H1 (cell line): ENCODE data around the gene RPS19. TPM values are rescaled to one million over a fixed set of nuclear protein-coding genes. Genes with fewer than 3 reads are reported as not detected.
A peak's percentile ranks its signal among the peaks of the same experiment; 100 is the strongest.

ENCODE experiments used
- CTCF ChIA-PET: fragments of 300-600 bp; sonication (Branson Sonifier 250); formaldehyde crosslinking; loops from one replicate; lab custom pipeline; 2021; ENCODE audit not compliant: partially characterized antibody; lab: Charles Lee
- POLR2A ChIA-PET: fragments of 300-600 bp; sonication (Branson Sonifier 250); formaldehyde crosslinking; loops from one replicate; lab custom pipeline; 2021; ENCODE audit warnings: inconsistent platforms; ENCODE audit not compliant: partially characterized antibody; lab: Charles Lee
- DNase-seq, 2 experiments: peaks; one replicate each; pipeline versions ENCODE4 v3.0.0 to v3.0.0-alpha.2; 2010 to 2022; ENCODE audit warnings: low spot score in 2 of 2, low read depth in 1 of 2, mixed read lengths in 1 of 2
- FAIRE-seq: peaks from 2 replicates; lab custom pipeline; 2011; peaks lifted over from hg19 to GRCh38; lab: Jason Lieb, UNC
- H2AFZ ChIP-seq: 2 replicates; pipeline ENCODE4 v1.8.1; 2012; ENCODE audit warnings: low read length, inconsistent platforms
- H2AK5ac ChIP-seq: 2 replicates; pipeline ENCODE4 v1.6.1; 2013; ENCODE audit warnings: low read depth, low read length
- H2BK120ac ChIP-seq: replicated peaks from 2 replicates; pipeline ENCODE3; 2013; ENCODE audit warnings: low read depth, low read length, inconsistent platforms
- H2BK12ac ChIP-seq: 2 replicates; pipeline ENCODE4 v1.6.1; 2013; ENCODE audit warnings: low read depth, low read length
- H2BK15ac ChIP-seq: 2 replicates; pipeline ENCODE4 v1.6.1; 2013; ENCODE audit warnings: low read length
- H2BK20ac ChIP-seq: 2 replicates; pipeline ENCODE4 v1.6.1; 2013; ENCODE audit warnings: low read length
- H2BK5ac ChIP-seq: 2 replicates; pipeline ENCODE4 v1.6.1; 2013; ENCODE audit warnings: low read depth, low read length
- H3K14ac ChIP-seq: 2 replicates; pipeline ENCODE4 v1.6.1; 2013; ENCODE audit warnings: inconsistent platforms; ENCODE audit not compliant: insufficient read length
- H3K18ac ChIP-seq: 2 replicates; pipeline ENCODE4 v1.6.1; 2013; ENCODE audit warnings: low read length; ENCODE audit errors: extremely low read depth
- H3K23ac ChIP-seq: 2 replicates; pipeline ENCODE4 v1.6.1; 2013; ENCODE audit warnings: inconsistent platforms; ENCODE audit not compliant: insufficient read length
- H3K23me2 ChIP-seq: 2 replicates; pipeline ENCODE4 v1.6.1; 2013; ENCODE audit warnings: low read depth, low read length
- H3K27ac ChIP-seq: 2 replicates; pipeline ENCODE4 v1.6.1; 2011; ENCODE audit warnings: low read depth, low read length, inconsistent platforms
- H3K27me3 ChIP-seq, 4 experiments: replicated peaks in 1 of 4; 1 replicate in 1 of 4; 2 replicates in 3 of 4; pipeline versions ENCODE4 v1.6.1 to v1.8.1; 2011 to 2013; ENCODE audit warnings: low read length in 3 of 4, mild to moderate bottlenecking in 3 of 4, inconsistent platforms in 2 of 4, mixed read lengths in 2 of 4, moderate library complexity in 1 of 4; ENCODE audit not compliant: control insufficient read depth in 3 of 4, insufficient read depth in 3 of 4; ENCODE audit errors: extremely low read depth in 1 of 4
- H3K36me3 ChIP-seq, 4 experiments: 2 replicates each; pipeline versions ENCODE4 v1.6.1 to v1.8.1; 2011 to 2013; ENCODE audit warnings: mild to moderate bottlenecking in 4 of 4, low read length in 3 of 4, moderate library complexity in 2 of 4, control low read depth in 1 of 4, inconsistent platforms in 1 of 4; ENCODE audit not compliant: insufficient read depth in 4 of 4, control insufficient read depth in 2 of 4
- H3K4ac ChIP-seq: replicated peaks from 2 replicates; pipeline ENCODE3; 2013; ENCODE audit warnings: low read length, low read depth, mixed read lengths, inconsistent platforms; ENCODE audit not compliant: insufficient read length
- H3K4me1 ChIP-seq, 4 experiments: replicated peaks in 1 of 4; 1 replicate in 1 of 4; 2 replicates in 3 of 4; pipeline versions ENCODE4 v1.6.1 to v1.8.1; 2011 to 2013; ENCODE audit warnings: low read length in 3 of 4, inconsistent platforms in 2 of 4, mixed read lengths in 1 of 4; ENCODE audit not compliant: insufficient read depth in 4 of 4, control insufficient read depth in 3 of 4
- H3K4me2 ChIP-seq, 2 experiments: 2 replicates each; pipeline versions ENCODE4 v1.6.1 to v1.8.1; 2011 to 2013; ENCODE audit warnings: low read depth in 2 of 2, low read length in 2 of 2, control low read depth in 1 of 2, inconsistent platforms in 1 of 2, mild to moderate bottlenecking in 1 of 2; ENCODE audit not compliant: insufficient read depth in 1 of 2
- H3K4me3 ChIP-seq, 4 experiments: fragments of 200-600, 300-600 bp in 1 of 4; sonication (generic), shearing (Covaris generic), sonication (Bioruptor Twin) in 1 of 4; 2 replicates each; pipeline versions ENCODE4 v1.5.1 to v1.8.1; 2011 to 2016; ENCODE audit warnings: low read length in 4 of 4, low read depth in 3 of 4, control low read depth in 2 of 4, inconsistent platforms in 2 of 4, mild to moderate bottlenecking in 2 of 4, mixed read lengths in 1 of 4, moderate library complexity in 1 of 4; ENCODE audit not compliant: insufficient read depth in 2 of 4; ENCODE audit errors: extremely low read depth in 1 of 4
- H3K56ac ChIP-seq: replicated peaks from 2 replicates; pipeline ENCODE3; 2013; ENCODE audit warnings: low read depth, mild to moderate bottlenecking, mixed read lengths, low read length, inconsistent platforms; ENCODE audit not compliant: insufficient read length
- H3K79me1 ChIP-seq: 2 replicates; pipeline ENCODE4 v1.6.1; 2013; ENCODE audit warnings: low read depth, low read length, control low read depth
- H3K79me2 ChIP-seq, 2 experiments: 2 replicates each; pipeline versions ENCODE4 v1.6.1 to v1.8.1; 2012 to 2013; ENCODE audit warnings: low read length in 2 of 2, mild to moderate bottlenecking in 2 of 2, inconsistent platforms in 1 of 2; ENCODE audit not compliant: insufficient read depth in 2 of 2, control insufficient read depth in 1 of 2
- H3K9ac ChIP-seq, 4 experiments: replicated peaks in 1 of 4; 1 replicate in 1 of 4; 2 replicates in 3 of 4; pipeline versions ENCODE4 v1.6.1 to v1.8.1; 2011 to 2013; ENCODE audit warnings: low read depth in 3 of 4, low read length in 3 of 4, control low read depth in 2 of 4, mild to moderate bottlenecking in 2 of 4, moderate library complexity in 2 of 4, inconsistent platforms in 1 of 4; ENCODE audit errors: extremely low read depth in 1 of 4
- H3K9me3 ChIP-seq, 2 experiments: 2 replicates each; pipeline versions ENCODE4 v1.6.1 to v1.8.1; 2012 to 2013; ENCODE audit warnings: mild to moderate bottlenecking in 2 of 2, moderate library complexity in 2 of 2, control low read depth in 1 of 2, inconsistent platforms in 1 of 2, low read depth in 1 of 2, low read length in 1 of 2, mixed read lengths in 1 of 2; ENCODE audit not compliant: insufficient read depth in 2 of 2
- H4K20me1 ChIP-seq, 2 experiments: replicated peaks in 1 of 2; 2 replicates each; pipeline versions ENCODE3 to v1.8.1; 2011 to 2013; ENCODE audit warnings: inconsistent platforms in 2 of 2, low read length in 2 of 2, mild to moderate bottlenecking in 1 of 2; ENCODE audit not compliant: insufficient read depth in 2 of 2, control insufficient read depth in 1 of 2
- H4K5ac ChIP-seq: 2 replicates; pipeline ENCODE4 v1.6.1; 2013; ENCODE audit warnings: low read length, low read depth, mixed read lengths, inconsistent platforms; ENCODE audit not compliant: insufficient read length
- H4K8ac ChIP-seq: 2 replicates; pipeline ENCODE4 v1.8.0; 2013; ENCODE audit warnings: mild to moderate bottlenecking, moderate library complexity, low read length, inconsistent platforms; ENCODE audit not compliant: insufficient read depth; ENCODE audit errors: extremely low read depth
- H4K91ac ChIP-seq: replicated peaks from 2 replicates; pipeline ENCODE3; 2013; ENCODE audit warnings: low read length, mixed read lengths, inconsistent platforms; ENCODE audit not compliant: insufficient read length
- CHD2 ChIP-seq: IDR thresholded peaks from 2 replicates; pipeline ENCODE4 v1.6.1; 2012; ENCODE audit warnings: low read length, improper control_type of control experiment
- WGBS, 2 experiments: shearing (Covaris generic) in 1 of 2; methylation state at CpG; one replicate each; pipeline versions ENCODE4 v1.1.6 to v1.1.7; 2013 to 2015; ENCODE audit warnings: low lambda C conversion rate in 2 of 2, mixed read lengths in 2 of 2, inconsistent platforms in 1 of 2, low coverage in 1 of 2, missing lambda C conversion rate in 1 of 2; ENCODE audit not compliant: insufficient replicate concordance in 2 of 2, insufficient coverage in 1 of 2, insufficient read length in 1 of 2; ENCODE audit errors: extremely low coverage in 1 of 2, missing lambda C conversion rate in 1 of 2; 5-methylcytosine and 5-hydroxymethylcytosine counted together
- polyA plus RNA-seq, 7 experiments: library from polyadenylated mRNA; depleted of rRNA in 3 of 7; stranded (reverse) in 5 of 7; unstranded in 2 of 7; fragments of >200 nt in 5 of 7; fragments of 200-250 nt in 2 of 7; gene quantifications; 1 replicate in 5 of 7; 2 replicates in 1 of 7; 4 replicates in 1 of 7; pipeline versions ENCODE4 v1.2.1 to v1.2.3, GENCODE V29; 2011 to 2013; ENCODE audit warnings: missing spikeins in 2 of 7, mixed read lengths in 2 of 7
- total RNA-seq: library from RNA; stranded (reverse); fragmentation: NEBNext Ultra II Directional; extraction: Animal tissue kit (Norgen Biotek cat#: 25700); gene quantifications from 2 replicates; pipeline ENCODE4 v1.2.1, GENCODE V29; 2021
- TF ChIP-seq, protein P1 (sequence below): fragments of 300-600 bp; sonication (generic); IDR thresholded peaks from 2 replicates; pipeline ENCODE4 v1.7.1; 2012; ENCODE audit warnings: low read length, moderate library complexity, mild to moderate bottlenecking, inconsistent platforms; ENCODE audit not compliant: insufficient replicate concordance

Gene RPS19
- total and polyA plus RNA-seq, 2 of the 8 experiments (the other 6 are each of a cell fraction or from before 2014, with no cell fraction given), result 2,817 to 5,751 TPM

DNA sequence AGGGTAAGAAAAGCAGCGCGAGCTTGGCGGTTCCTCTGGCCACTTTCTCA lies 15.2 kb upstream of the RPS19 start, which contains the start of gene DMRTC2:
TSS of gene DMRTC2 (plus strand) at position 42 of the 50 bp plus-strand sequence. CDS start 2,387 bp downstream, outside the sequence.
- Histone ChIP-seq H4K20me1 (no peaks in the 10 kb centered on the region), H3K4me3 (no peak within 1 kb of the TSS), H2BK20ac (no peak within 1 kb of the TSS), H3K56ac (no peak within 1 kb of the TSS), H4K91ac (no peak within 1 kb of the TSS), H3K14ac (no peak within 1 kb of the TSS), H3K36me3 (no peaks in the 10 kb centered on the region), H3K9me3 (peaks cover 4 to 30% of the 10 kb centered on the region in 2 experiments; a peak in 3 of 4 replicates), H3K4me1 (no peaks in the 10 kb centered on the region; a peak in 1 of 7 replicates), H3K23ac (no peak within 1 kb of the TSS), H4K8ac (no peak within 1 kb of the TSS; the same call in 1 of the 2 replicates), H2AFZ (no peak within 1 kb of the TSS), H2BK120ac (no peak within 1 kb of the TSS), H4K5ac (no peak within 1 kb of the TSS), H3K27ac (no peak within 1 kb of the TSS), H2BK12ac (no peak within 1 kb of the TSS), H3K79me2 (no peaks in the 10 kb centered on the region), H3K79me1 (no peaks in the 10 kb centered on the region), H3K9ac (no peak within 1 kb of the TSS), H3K27me3 (no peaks in the 10 kb centered on the region; a peak in 1 of 7 replicates), H3K18ac (no peak within 1 kb of the TSS), H3K4me2 (no peak within 1 kb of the TSS), H2AK5ac (0 out of 2 replicates have a peak within 1 kb of the TSS, but pooled peaks have one; percentile 65), H3K4ac (no peak within 1 kb of the TSS), H3K23me2 (no peaks in the 10 kb centered on the region), H2BK5ac (no peak within 1 kb of the TSS), H2BK15ac (no peak within 1 kb of the TSS)
- POLR2A ChIA-PET, result no interaction called here
- DNase-seq (no peak), FAIRE-seq (no peak)
- 87% methylated on average over 3 of the region's 3 CpGs; no CpG with 5 or more reads in 1 of the 2 experiments for WGBS, 2 experiments
- CTCF ChIA-PET, result no interaction called here
- TF ChIP-seq, protein P1, sequence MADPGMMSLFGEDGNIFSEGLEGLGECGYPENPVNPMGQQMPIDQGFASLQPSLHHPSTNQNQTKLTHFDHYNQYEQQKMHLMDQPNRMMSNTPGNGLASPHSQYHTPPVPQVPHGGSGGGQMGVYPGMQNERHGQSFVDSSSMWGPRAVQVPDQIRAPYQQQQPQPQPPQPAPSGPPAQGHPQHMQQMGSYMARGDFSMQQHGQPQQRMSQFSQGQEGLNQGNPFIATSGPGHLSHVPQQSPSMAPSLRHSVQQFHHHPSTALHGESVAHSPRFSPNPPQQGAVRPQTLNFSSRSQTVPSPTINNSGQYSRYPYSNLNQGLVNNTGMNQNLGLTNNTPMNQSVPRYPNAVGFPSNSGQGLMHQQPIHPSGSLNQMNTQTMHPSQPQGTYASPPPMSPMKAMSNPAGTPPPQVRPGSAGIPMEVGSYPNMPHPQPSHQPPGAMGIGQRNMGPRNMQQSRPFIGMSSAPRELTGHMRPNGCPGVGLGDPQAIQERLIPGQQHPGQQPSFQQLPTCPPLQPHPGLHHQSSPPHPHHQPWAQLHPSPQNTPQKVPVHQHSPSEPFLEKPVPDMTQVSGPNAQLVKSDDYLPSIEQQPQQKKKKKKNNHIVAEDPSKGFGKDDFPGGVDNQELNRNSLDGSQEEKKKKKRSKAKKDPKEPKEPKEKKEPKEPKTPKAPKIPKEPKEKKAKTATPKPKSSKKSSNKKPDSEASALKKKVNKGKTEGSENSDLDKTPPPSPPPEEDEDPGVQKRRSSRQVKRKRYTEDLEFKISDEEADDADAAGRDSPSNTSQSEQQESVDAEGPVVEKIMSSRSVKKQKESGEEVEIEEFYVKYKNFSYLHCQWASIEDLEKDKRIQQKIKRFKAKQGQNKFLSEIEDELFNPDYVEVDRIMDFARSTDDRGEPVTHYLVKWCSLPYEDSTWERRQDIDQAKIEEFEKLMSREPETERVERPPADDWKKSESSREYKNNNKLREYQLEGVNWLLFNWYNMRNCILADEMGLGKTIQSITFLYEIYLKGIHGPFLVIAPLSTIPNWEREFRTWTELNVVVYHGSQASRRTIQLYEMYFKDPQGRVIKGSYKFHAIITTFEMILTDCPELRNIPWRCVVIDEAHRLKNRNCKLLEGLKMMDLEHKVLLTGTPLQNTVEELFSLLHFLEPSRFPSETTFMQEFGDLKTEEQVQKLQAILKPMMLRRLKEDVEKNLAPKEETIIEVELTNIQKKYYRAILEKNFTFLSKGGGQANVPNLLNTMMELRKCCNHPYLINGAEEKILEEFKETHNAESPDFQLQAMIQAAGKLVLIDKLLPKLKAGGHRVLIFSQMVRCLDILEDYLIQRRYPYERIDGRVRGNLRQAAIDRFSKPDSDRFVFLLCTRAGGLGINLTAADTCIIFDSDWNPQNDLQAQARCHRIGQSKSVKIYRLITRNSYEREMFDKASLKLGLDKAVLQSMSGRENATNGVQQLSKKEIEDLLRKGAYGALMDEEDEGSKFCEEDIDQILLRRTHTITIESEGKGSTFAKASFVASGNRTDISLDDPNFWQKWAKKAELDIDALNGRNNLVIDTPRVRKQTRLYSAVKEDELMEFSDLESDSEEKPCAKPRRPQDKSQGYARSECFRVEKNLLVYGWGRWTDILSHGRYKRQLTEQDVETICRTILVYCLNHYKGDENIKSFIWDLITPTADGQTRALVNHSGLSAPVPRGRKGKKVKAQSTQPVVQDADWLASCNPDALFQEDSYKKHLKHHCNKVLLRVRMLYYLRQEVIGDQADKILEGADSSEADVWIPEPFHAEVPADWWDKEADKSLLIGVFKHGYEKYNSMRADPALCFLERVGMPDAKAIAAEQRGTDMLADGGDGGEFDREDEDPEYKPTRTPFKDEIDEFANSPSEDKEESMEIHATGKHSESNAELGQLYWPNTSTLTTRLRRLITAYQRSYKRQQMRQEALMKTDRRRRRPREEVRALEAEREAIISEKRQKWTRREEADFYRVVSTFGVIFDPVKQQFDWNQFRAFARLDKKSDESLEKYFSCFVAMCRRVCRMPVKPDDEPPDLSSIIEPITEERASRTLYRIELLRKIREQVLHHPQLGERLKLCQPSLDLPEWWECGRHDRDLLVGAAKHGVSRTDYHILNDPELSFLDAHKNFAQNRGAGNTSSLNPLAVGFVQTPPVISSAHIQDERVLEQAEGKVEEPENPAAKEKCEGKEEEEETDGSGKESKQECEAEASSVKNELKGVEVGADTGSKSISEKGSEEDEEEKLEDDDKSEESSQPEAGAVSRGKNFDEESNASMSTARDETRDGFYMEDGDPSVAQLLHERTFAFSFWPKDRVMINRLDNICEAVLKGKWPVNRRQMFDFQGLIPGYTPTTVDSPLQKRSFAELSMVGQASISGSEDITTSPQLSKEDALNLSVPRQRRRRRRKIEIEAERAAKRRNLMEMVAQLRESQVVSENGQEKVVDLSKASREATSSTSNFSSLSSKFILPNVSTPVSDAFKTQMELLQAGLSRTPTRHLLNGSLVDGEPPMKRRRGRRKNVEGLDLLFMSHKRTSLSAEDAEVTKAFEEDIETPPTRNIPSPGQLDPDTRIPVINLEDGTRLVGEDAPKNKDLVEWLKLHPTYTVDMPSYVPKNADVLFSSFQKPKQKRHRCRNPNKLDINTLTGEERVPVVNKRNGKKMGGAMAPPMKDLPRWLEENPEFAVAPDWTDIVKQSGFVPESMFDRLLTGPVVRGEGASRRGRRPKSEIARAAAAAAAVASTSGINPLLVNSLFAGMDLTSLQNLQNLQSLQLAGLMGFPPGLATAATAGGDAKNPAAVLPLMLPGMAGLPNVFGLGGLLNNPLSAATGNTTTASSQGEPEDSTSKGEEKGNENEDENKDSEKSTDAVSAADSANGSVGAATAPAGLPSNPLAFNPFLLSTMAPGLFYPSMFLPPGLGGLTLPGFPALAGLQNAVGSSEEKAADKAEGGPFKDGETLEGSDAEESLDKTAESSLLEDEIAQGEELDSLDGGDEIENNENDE, result no peak
- no peak for TF ChIP-seq CHD2
